Measurements from ENCODE around the gene EVX2.

Gene EVX2

GRCh38 chr2:176083796-176084261 lies at the start of gene EVX2:
EVX2 (minus strand) TSS chr2:176083962; CDS start chr2:176083776, 186 bp downstream.
- no peak for DNase-seq (ENCODE audit: low read depth)

GRCh38 chr2:176133389-176133788 lies 49.6 kb upstream of the EVX2 start:
- DNase-seq (ENCODE audit: low read depth), result no peak

- DNase-seq (ENCODE audit: low read depth), result no peak
Observed at GRCh38 chr2:176132205-176133171, 48.7 kb upstream of the EVX2 start.

GRCh38 chr2:176131848-176132158 lies 48.0 kb upstream of the EVX2 start:
- DNase-seq (ENCODE audit: low read depth), result no peak

DNA sequence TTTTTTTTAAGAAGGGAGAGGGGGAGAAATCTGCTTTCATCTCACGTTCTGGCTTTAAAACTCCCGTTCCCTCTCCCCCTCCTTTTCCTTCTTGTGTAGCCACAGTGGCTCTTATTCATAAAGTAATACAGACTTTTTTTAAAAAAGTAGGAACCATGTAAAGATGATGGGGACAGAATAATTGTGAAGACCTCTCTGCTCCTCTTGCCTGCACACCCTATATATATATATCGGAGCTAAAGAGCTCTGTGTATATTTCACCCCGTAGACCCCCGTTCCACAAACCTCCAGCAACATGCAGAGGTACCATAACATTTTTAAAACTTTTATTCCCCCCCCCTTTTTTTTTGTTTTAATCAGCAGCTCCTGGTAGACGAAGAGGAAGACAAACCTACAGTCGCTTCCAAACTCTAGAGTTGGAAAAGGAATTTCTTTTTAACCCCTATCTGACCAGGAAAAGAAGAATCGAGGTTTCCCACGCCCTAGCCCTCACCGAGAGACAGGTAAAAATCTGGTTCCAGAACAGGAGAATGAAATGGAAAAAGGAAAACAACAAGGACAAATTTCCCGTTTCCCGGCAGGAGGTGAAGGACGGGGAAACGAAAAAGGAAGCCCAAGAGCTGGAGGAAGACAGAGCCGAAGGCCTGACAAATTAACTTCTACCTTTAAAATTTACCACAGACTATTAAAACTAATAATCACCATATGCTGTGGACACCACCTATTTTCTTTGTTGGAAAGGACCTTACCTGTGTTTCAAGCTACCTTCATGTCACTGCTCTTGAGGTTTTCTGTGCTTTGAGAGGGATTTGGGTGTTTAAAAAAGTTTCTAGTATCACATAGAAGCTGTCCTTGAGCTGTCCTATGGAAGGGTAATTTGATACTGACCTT lies 47.4 kb upstream of the EVX2 start:
- DNase-seq (ENCODE audit: low read depth), result no peak

- no peak for DNase-seq (ENCODE audit: low read depth)
Observed at GRCh38 chr2:176130147-176130956, 46.6 kb upstream of the EVX2 start.

DNA sequence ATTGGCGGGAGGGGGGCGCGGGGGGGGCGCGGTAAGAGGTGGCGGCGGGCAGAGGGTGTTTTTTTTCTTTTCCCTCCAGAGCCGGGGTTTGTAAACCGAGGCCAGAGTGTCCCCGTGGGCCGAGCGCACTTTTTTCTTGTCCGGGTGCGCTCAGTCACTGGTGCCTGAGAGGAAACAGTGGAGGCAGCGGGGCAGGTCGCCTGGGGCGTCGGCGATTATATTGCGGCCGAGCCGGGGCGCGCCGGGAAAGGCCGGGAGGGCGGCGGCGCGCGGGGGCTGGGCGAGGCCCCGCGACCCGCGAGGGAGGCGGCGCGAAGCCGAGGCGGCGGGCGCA lies 46.0 kb upstream of the EVX2 start:
- no peak for DNase-seq (ENCODE audit: low read depth)

DNA sequence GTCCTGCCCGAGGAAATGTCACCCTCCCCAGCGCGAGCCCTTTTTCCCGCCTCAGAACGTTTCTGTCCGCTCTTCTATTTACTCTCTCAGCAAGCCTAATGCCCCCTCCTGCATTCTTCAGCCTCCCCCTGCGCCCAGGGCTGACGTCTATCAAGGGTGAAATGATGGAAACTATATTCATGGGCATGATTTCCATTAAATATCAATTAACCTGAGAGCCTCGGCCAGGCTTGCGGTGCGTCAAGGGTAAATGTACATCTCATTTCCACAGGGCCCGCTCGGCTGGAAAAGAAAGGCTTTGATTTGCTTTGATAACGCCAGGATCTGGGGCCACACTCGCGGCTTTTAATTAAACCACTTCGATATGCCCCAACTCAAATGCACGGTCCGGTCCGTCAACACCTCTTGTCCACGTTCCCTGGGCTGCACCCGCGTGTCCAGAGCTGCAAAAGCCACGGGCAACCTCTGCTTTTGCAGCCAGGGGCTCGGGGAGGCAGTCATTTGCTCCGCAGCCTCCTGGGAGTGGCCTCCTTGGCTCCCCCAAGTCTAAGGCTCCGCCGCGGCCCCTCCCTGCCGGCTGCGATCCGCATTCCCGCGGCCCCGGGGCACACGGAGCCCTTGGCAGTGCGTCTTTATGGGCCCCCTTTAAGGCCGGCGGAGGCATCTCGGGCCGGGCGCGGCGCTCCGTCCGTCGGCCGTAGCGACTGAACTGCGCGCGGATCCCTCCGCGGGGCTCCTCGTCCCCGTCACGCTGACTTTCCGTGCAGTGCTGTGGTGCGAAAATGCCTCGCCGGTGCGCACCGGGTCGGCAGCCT lies 45.4 kb upstream of the EVX2 start, which contains the start of gene HOXD8:
Gene HOXD8, plus strand, starts transcription at position 724 of the 815 bp plus-strand sequence. CDS start 662 bp downstream, outside the sequence.
- DNase-seq (ENCODE audit: low read depth), result peak; percentile 18

GRCh38 chr2:176128172-176128981 lies 44.6 kb upstream of the EVX2 start:
- no peak for DNase-seq (ENCODE audit: low read depth)

DNA sequence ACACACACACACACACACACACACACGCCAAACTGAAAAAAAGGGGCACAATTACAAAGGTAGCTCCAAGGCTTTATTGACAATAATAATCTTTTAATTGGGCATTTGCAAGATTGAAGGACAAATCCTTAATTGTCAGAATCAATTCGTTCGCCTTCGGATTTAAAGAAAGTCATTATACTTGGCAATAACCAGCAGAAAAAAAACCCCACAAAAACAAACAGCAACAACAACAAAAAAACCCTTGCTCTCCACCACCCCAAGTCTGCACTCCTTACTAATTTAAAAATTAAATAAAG lies 44.0 kb upstream of the EVX2 start:
- no peak for DNase-seq (ENCODE audit: low read depth)

- peak; percentile 53 for DNase-seq (ENCODE audit: low read depth)
Observed at GRCh38 chr2:176126929-176127773, 43.4 kb upstream of the EVX2 start.

- no peak for DNase-seq (ENCODE audit: low read depth)
Observed at GRCh38 chr2:176125772-176126054, 42.0 kb upstream of the EVX2 start.

DNA sequence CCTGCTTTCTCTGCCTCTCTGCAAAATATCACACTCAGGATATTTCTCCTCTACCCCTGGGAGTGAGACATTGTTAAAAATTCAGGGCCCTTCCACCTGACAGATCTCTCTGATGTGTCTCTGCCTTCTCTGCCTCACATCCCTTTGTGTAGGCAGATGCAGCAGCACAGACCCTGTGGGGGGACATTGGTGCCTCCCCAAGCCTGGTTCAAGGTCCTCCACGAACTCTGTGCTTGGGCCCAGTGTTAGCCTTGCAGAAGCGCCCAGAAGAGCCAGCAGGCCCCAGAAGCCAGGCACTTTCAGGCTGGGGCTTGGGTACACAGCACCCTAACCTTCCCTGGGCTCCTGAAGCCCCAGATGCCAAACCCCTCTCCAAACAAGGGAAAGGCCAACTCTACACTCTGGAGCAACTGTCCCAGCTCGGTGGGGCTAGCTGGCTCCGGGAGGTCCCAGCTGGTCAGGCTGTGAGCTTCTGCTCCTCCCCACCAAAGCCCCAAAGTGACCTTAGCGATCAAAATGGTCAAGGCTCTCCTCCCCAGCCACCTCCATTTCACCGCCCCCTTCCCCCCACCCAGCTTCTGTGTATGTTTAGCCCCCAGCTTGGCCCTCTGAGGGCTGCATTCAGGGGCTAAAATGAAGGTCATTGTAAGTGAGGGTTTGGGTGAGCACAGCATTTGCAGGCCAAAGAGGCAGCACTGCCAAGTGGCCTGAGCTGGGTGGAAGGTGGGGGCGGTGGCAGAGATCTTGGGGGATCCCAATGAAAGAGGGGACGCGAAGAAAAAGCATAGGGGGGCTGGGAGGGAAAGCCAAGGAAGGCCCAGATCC lies 41.4 kb upstream of the EVX2 start:
- DNase-seq (ENCODE audit: low read depth), result no peak

DNA sequence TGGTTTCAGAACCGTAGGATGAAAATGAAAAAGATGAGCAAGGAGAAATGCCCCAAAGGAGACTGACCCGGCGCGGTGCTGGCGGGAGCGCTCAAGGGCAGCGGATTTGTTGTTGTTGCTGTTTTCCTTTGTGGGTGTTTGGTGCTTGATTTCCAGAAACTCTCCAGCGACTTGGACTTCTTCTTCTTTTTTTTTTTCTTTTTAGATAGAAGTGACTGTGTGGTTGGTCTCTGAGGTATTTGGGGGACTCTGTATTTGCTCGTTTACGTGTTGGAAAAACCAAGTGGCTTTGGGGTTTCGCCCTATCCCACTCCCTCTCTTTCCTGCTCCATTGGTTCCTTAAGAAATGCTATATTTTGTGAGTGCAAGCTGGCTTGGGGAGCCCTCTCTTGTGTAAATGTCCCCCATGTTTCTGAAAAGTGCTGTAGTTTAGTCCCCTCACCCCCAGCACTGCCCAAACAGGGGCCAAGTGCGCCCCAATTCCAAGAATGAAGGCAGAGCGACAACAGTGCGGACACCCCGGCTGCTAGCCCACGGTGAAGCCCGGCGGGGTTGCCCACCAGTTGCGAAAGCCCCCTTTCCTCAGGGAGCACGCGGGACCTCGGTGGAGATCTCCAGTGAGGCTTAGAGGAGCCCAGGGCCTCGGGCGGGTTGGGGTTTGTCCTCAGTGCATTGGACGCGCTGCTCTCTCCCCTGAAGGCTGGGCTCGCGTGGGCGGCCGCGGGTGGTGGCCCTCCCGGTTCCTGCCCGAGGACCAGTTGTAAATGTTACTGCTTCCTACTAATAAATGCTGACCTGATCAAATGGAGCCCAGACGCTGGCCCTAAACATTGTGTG lies 40.6 kb upstream of the EVX2 start:
- DNase-seq (ENCODE audit: low read depth), result no peak

GRCh38 chr2:176123411-176124109 lies 39.8 kb upstream of the EVX2 start:
- no peak for DNase-seq (ENCODE audit: low read depth)

- no peak for DNase-seq (ENCODE audit: low read depth)
Observed at GRCh38 chr2:176122683-176123410, 39.1 kb upstream of the EVX2 start, which contains the start of gene HOXD9. HOXD9 (plus strand) TSS chr2:176122719; CDS start chr2:176122769, 50 bp downstream.

All from iris pigment epithelial cell (primary cell).